ENCODE data around the gene CSRNP3.

DNA sequence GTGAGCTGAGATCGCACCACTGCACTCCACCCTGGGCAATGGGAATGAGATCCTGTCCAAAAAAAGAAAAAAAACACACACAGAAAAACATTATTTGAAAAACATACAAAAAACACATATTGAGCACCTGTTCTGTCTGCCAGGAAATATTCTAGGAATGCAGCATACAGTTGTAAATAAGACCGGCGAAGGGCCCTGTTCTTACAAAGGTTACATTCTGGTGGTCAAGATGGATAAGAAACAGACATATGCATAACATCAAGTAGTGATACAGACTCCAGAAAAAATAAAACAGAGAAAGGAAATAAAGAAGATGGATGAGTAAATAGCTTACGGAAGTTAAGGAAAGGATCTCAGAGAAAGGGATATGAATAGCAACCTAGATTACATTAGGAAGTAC lies 164.8 kb downstream of the CSRNP3 start:
- TF ChIP-seq ZNF274 (IDR thresholded peaks at IDR 0.05; ENCODE audit: low read depth, low read length) (no peak), YY1 (IDR thresholded peaks at IDR 0.05; ENCODE audit: insufficient read depth, insufficient read length) (no peak), SUZ12 (IDR thresholded peaks at IDR 0.05; ENCODE audit: extremely low read depth, insufficient read depth, insufficient read length) (no peak)

Data from NT2/D1 (cell line).